ENCODE results near the gene PITPNB.

The PITPNB gene

GRCh38 chr22:27878541-27878940, 40.5 kb downstream of the PITPNB start:
- no peak for DNase-seq

- no peak for DNase-seq
Observed at GRCh38 chr22:27877501-27877900, 41.6 kb downstream of the PITPNB start.

GRCh38 chr22:27876684-27877083, 42.4 kb downstream of the PITPNB start:
- no peak for DNase-seq

GRCh38 chr22:27875951-27876350, 43.1 kb downstream of the PITPNB start:
- DNase-seq, result peak; percentile 30

- peak; percentile 56 for DNase-seq
Observed at GRCh38 chr22:27874764-27875163, 44.3 kb downstream of the PITPNB start.

- no peak for DNase-seq
Observed at GRCh38 chr22:27874185-27874584, 44.9 kb downstream of the PITPNB start.

- no peak for DNase-seq
Observed at GRCh38 chr22:27873472-27873871, 45.6 kb downstream of the PITPNB start.

- DNase-seq, result no peak
Observed at GRCh38 chr22:27872488-27872887, 46.6 kb downstream of the PITPNB start.

- DNase-seq, result no peak
Observed at GRCh38 chr22:27871306-27872014, 47.6 kb downstream of the PITPNB start.

- no peak for DNase-seq
Observed at GRCh38 chr22:27870234-27871191, 48.5 kb downstream of the PITPNB start.

GRCh38 chr22:27868732-27869282, 50.2 kb downstream of the PITPNB start:
- no peak for DNase-seq

- no peak for DNase-seq
Observed at GRCh38 chr22:27867953-27868731, 50.9 kb downstream of the PITPNB start.

- peak; percentile 18 for DNase-seq
Observed at GRCh38 chr22:27867085-27867952, 51.7 kb downstream of the PITPNB start.

GRCh38 chr22:27866135-27867084, 52.6 kb downstream of the PITPNB start:
- DNase-seq, result no peak

- no peak for DNase-seq
Observed at GRCh38 chr22:27865496-27865895, 53.6 kb downstream of the PITPNB start.

- no peak for DNase-seq
Observed at GRCh38 chr22:27863556-27863955, 55.5 kb downstream of the PITPNB start.

GRCh38 chr22:27863001-27863400, 56.1 kb downstream of the PITPNB start:
- no peak for DNase-seq

GRCh38 chr22:27859336-27859735, 59.7 kb downstream of the PITPNB start:
- no peak for DNase-seq

GRCh38 chr22:27858626-27859025, 60.4 kb downstream of the PITPNB start:
- DNase-seq, result no peak

- DNase-seq, result no peak
Observed at GRCh38 chr22:27857443-27857842, 61.6 kb downstream of the PITPNB start.

GRCh38 chr22:27856386-27856785, 62.7 kb downstream of the PITPNB start:
- no peak for DNase-seq
